Liver (tissue), 9 donors: ENCODE results near the gene CCDC63. TPM values are rescaled to one million over a fixed set of nuclear protein-coding genes. Genes with fewer than 3 reads are reported as not detected.

Source experiments
- DNase-seq: peaks from one replicate; pipeline ENCODE4 v3.0.0-alpha.2; 2017; ENCODE audit warnings: low spot score
- H3K27ac ChIP-seq, 2 donors: one replicate each; pipeline ENCODE4 v1.7.0; 2013; ENCODE audit warnings: inconsistent platforms in 2 of 2, low read length in 2 of 2, control low read depth in 1 of 2, low read depth in 1 of 2, mild to moderate bottlenecking in 1 of 2
- H3K27me3 ChIP-seq, 4 donors: one replicate each; pipeline versions ENCODE4 v1.6.1 to v1.7.0; 2013; ENCODE audit warnings: low read length in 3 of 4, inconsistent platforms in 1 of 4, mild to moderate bottlenecking in 1 of 4, moderate library complexity in 1 of 4; ENCODE audit not compliant: control insufficient read depth in 4 of 4, insufficient read depth in 4 of 4
- H3K36me3 ChIP-seq, 4 donors: one replicate each; pipeline versions ENCODE4 v1.6.1 to v1.7.0; 2013; ENCODE audit warnings: low read length in 3 of 4, mild to moderate bottlenecking in 3 of 4, low read depth in 1 of 4, moderate library complexity in 1 of 4; ENCODE audit not compliant: control insufficient read depth in 4 of 4, insufficient read depth in 3 of 4
- H3K4me1 ChIP-seq, 4 donors: one replicate each; pipeline versions ENCODE4 v1.6.1 to v1.7.0; 2013; ENCODE audit warnings: low read length in 3 of 4, mild to moderate bottlenecking in 3 of 4, moderate library complexity in 1 of 4; ENCODE audit not compliant: control insufficient read depth in 4 of 4, insufficient read depth in 4 of 4
- H3K4me3 ChIP-seq, 3 donors: one replicate each; pipeline versions ENCODE4 v1.6.1 to v1.7.0; 2013; ENCODE audit warnings: low read length in 3 of 3, control low read depth in 1 of 3, low read depth in 1 of 3, mild to moderate bottlenecking in 1 of 3
- H3K9ac ChIP-seq, 2 donors: one replicate each; pipeline ENCODE4 v1.7.0; 2013; ENCODE audit warnings: low read length in 2 of 2, mild to moderate bottlenecking in 2 of 2, moderate library complexity in 2 of 2, control low read depth in 1 of 2, low read depth in 1 of 2
- H3K9me3 ChIP-seq, 4 donors: one replicate each; pipeline versions ENCODE4 v1.6.1 to v1.7.0; 2013; ENCODE audit warnings: low read length in 3 of 4; ENCODE audit not compliant: control insufficient read depth in 4 of 4
- GABPA ChIP-seq, 2 donors: IDR thresholded peaks in 1 of 2; conservative IDR thresholded peaks in 1 of 2; 2 replicates each; pipeline ENCODE4 v1.6.1; 2016; ENCODE audit warnings: antibody characterized with exemption in 2 of 2, mild to moderate bottlenecking in 1 of 2, moderate library complexity in 1 of 2
- HNF4A ChIP-seq, 2 donors: conservative IDR thresholded peaks; 2 replicates each; pipeline ENCODE4 v1.6.1; 2016; ENCODE audit warnings: antibody characterized with exemption in 2 of 2, mild to moderate bottlenecking in 2 of 2
- HNF4G ChIP-seq: IDR thresholded peaks from 2 replicates; pipeline ENCODE4 v1.6.1; 2016; ENCODE audit warnings: antibody characterized with exemption
- JUND ChIP-seq, 2 donors: IDR thresholded peaks; 2 replicates each; pipeline ENCODE4 v1.6.1; 2016; ENCODE audit warnings: antibody characterized with exemption in 2 of 2
- NR2F2 ChIP-seq: IDR thresholded peaks from 2 replicates; pipeline ENCODE4 v1.6.1; 2016; ENCODE audit warnings: antibody characterized with exemption
- RAD21 ChIP-seq, 2 donors: IDR thresholded peaks; 2 replicates each; pipeline ENCODE4 v1.6.1; 2016; ENCODE audit warnings: antibody characterized with exemption in 2 of 2, mild to moderate bottlenecking in 2 of 2
- RXRA ChIP-seq, 2 donors: IDR thresholded peaks; 2 replicates each; pipeline ENCODE4 v1.6.1; 2017 to 2018; ENCODE audit warnings: antibody characterized with exemption in 2 of 2, mild to moderate bottlenecking in 1 of 2
- SP1 ChIP-seq: IDR thresholded peaks from 2 replicates; pipeline ENCODE4 v1.6.1; 2018; ENCODE audit warnings: antibody characterized with exemption, mild to moderate bottlenecking
- TAF1 ChIP-seq: conservative IDR thresholded peaks from 2 replicates; pipeline ENCODE4 v1.6.1; 2016; ENCODE audit warnings: antibody characterized with exemption, mild to moderate bottlenecking
- WGBS: extraction: QIAGEN DNeasy Blood & Tissue Kit; methylation state at CpG from one replicate; pipeline ENCODE4 v1.1.7; 2013; 5-methylcytosine and 5-hydroxymethylcytosine counted together
- polyA plus RNA-seq, 2 donors: library from polyadenylated mRNA; stranded (reverse) in 1 of 2; unstranded in 1 of 2; fragments of 200-250 nt in 1 of 2; fragments of >200 nt in 1 of 2; fragmentation: Nextera tagmentation in 1 of 2; extraction: Ambion mirVana in 1 of 2; gene quantifications; one replicate each; pipeline versions ENCODE4 v1.2.1 to v1.2.3, GENCODE V29; 2013 to 2015
- total RNA-seq, 2 donors: library from RNA; depleted of rRNA; stranded (reverse); fragments of >200 nt; gene quantifications; one replicate each; pipeline ENCODE4 v1.2.3, GENCODE V29; 2014
- TF ChIP-seq, protein P1 (sequence below): IDR thresholded peaks from 2 replicates; pipeline ENCODE4 v1.6.1; 2016; ENCODE audit warnings: antibody characterized with exemption
- TF ChIP-seq, protein P2 (sequence below): IDR thresholded peaks from 2 replicates; pipeline ENCODE4 v1.6.1; 2016; ENCODE audit warnings: antibody characterized with exemption, mild to moderate bottlenecking
- TF ChIP-seq, protein P3 (sequence below): IDR thresholded peaks from 2 replicates; pipeline ENCODE4 v1.6.1; 2016; ENCODE audit warnings: antibody characterized with exemption
- TF ChIP-seq, protein P4 (sequence below): fragments of 150-350 bp; IDR thresholded peaks from 2 replicates; pipeline ENCODE4 v1.5.1; 2017; ENCODE audit warnings: improper control_type of control experiment, low read depth, low read length; ENCODE audit not compliant: missing input control
- donor health status: healthy.
- donor health status: healthy.
- donor health status: healthy.
- donor health status: healthy.
- donor health status: healthy.

The CCDC63 gene
- total and polyA plus RNA-seq, 4 donors: not detected

DNA sequence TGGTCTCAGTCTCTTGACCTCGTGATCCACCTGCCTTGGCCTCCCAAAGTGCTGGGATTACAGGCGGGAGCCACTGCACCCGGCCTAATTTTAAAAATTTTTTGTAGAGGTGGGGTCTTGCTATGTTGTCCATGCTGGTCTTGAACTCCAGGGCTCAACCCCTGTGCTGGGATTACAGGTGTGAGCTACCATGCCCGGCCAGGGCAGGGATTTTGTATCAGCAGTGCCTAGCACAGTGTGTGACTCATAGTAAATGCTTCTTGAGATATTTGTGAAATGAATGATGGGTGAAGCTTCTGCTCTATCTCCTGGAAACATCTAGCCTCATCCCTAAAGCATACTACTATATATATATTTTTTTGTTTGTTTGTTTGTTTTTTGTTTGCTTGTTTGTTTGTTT, 36.5 kb downstream of the CCDC63 start:
- Histone ChIP-seq H3K27ac (no peak overlapping the region), H3K36me3 (no peaks in the 10 kb centered on the region), H3K4me3 (no peak overlapping the region), H3K9me3 (no peaks in the 10 kb centered on the region), H3K27me3 (no peaks in the 10 kb centered on the region), H3K4me1 (no peaks in the 10 kb centered on the region), H3K9ac (no peak overlapping the region)
- no peak for DNase-seq
- 90% methylated on average over 4 of the region's 4 CpGs for WGBS
- TF ChIP-seq JUND (IDR thresholded peaks at IDR 0.05) (no peak), NR2F2 (no peak), SP1 (no peak)
- TF ChIP-seq, protein P1, sequence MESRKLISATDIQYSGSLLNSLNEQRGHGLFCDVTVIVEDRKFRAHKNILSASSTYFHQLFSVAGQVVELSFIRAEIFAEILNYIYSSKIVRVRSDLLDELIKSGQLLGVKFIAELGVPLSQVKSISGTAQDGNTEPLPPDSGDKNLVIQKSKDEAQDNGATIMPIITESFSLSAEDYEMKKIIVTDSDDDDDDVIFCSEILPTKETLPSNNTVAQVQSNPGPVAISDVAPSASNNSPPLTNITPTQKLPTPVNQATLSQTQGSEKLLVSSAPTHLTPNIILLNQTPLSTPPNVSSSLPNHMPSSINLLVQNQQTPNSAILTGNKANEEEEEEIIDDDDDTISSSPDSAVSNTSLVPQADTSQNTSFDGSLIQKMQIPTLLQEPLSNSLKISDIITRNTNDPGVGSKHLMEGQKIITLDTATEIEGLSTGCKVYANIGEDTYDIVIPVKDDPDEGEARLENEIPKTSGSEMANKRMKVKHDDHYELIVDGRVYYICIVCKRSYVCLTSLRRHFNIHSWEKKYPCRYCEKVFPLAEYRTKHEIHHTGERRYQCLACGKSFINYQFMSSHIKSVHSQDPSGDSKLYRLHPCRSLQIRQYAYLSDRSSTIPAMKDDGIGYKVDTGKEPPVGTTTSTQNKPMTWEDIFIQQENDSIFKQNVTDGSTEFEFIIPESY: no peak
- TF ChIP-seq, protein P2, sequence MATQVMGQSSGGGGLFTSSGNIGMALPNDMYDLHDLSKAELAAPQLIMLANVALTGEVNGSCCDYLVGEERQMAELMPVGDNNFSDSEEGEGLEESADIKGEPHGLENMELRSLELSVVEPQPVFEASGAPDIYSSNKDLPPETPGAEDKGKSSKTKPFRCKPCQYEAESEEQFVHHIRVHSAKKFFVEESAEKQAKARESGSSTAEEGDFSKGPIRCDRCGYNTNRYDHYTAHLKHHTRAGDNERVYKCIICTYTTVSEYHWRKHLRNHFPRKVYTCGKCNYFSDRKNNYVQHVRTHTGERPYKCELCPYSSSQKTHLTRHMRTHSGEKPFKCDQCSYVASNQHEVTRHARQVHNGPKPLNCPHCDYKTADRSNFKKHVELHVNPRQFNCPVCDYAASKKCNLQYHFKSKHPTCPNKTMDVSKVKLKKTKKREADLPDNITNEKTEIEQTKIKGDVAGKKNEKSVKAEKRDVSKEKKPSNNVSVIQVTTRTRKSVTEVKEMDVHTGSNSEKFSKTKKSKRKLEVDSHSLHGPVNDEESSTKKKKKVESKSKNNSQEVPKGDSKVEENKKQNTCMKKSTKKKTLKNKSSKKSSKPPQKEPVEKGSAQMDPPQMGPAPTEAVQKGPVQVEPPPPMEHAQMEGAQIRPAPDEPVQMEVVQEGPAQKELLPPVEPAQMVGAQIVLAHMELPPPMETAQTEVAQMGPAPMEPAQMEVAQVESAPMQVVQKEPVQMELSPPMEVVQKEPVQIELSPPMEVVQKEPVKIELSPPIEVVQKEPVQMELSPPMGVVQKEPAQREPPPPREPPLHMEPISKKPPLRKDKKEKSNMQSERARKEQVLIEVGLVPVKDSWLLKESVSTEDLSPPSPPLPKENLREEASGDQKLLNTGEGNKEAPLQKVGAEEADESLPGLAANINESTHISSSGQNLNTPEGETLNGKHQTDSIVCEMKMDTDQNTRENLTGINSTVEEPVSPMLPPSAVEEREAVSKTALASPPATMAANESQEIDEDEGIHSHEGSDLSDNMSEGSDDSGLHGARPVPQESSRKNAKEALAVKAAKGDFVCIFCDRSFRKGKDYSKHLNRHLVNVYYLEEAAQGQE: no peak
- TF ChIP-seq, protein P3, sequence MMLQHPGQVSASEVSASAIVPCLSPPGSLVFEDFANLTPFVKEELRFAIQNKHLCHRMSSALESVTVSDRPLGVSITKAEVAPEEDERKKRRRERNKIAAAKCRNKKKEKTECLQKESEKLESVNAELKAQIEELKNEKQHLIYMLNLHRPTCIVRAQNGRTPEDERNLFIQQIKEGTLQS: no peak
- TF ChIP-seq, protein P4, sequence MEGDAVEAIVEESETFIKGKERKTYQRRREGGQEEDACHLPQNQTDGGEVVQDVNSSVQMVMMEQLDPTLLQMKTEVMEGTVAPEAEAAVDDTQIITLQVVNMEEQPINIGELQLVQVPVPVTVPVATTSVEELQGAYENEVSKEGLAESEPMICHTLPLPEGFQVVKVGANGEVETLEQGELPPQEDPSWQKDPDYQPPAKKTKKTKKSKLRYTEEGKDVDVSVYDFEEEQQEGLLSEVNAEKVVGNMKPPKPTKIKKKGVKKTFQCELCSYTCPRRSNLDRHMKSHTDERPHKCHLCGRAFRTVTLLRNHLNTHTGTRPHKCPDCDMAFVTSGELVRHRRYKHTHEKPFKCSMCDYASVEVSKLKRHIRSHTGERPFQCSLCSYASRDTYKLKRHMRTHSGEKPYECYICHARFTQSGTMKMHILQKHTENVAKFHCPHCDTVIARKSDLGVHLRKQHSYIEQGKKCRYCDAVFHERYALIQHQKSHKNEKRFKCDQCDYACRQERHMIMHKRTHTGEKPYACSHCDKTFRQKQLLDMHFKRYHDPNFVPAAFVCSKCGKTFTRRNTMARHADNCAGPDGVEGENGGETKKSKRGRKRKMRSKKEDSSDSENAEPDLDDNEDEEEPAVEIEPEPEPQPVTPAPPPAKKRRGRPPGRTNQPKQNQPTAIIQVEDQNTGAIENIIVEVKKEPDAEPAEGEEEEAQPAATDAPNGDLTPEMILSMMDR: no peak

DNA sequence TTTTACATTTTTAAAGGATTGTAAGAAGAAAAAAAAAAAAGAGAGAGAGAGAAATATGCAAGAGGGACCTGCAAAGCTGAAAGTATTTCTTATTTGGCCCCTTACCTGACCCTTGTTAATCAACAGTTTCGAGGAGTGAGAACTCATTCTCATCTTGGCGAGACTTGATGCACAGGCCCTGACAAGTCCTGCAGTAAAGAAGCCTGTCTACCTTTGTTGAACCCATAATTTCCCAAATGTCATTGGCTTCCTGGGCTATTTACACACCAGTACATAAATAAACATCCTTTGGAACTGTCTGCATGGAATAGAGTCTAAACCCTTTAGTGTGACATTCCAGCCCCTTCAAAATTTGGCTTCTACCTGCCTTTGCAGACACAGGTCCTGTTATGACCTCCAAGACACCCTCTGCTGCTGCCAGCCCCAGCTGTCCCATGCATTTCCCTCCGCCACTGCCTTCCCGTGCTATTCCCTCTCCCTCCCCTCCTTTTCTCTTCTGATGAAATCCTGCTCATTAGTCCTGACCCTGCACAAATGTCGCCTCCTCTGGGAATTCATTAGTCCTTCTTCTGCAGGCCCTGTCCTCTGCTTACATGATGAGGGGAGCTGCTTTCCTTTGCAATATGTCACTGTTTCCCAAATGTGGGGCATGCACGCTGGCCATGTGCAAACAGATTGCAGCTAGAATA, 38.5 kb downstream of the CCDC63 start:
- Histone ChIP-seq H3K9me3 (no peaks in the 10 kb centered on the region), H3K4me1 (no peaks in the 10 kb centered on the region), H3K4me3 (no peak overlapping the region), H3K27me3 (no peaks in the 10 kb centered on the region), H3K36me3 (no peaks in the 10 kb centered on the region), H3K27ac (no peak overlapping the region), H3K9ac (no peak overlapping the region)
- WGBS: 82% methylated on average over 6 of the region's 6 CpGs
- no peak for DNase-seq
- TF ChIP-seq, protein P3: no peak
- TF ChIP-seq JUND (IDR thresholded peaks at IDR 0.05) (no peak), RXRA (IDR thresholded peaks at IDR 0.05) (no peak), HNF4G (no peak), RAD21 (IDR thresholded peaks at IDR 0.05) (no peak), SP1 (no peak), GABPA (IDR thresholded peaks at IDR 0.05 in 1 of 2, conservative IDR thresholded peaks at IDR 0.05 in 1 of 2) (no peak), HNF4A (conservative IDR thresholded peaks at IDR 0.05) (no peak), TAF1 (no peak)
- TF ChIP-seq, protein P2: no peak
- TF ChIP-seq, protein P4: no peak
- TF ChIP-seq, protein P1: no peak
